K562 (cell line): ENCODE results near the gene USP7. TPM values are rescaled to one million over a fixed set of nuclear protein-coding genes. Genes with fewer than 3 reads are reported as not detected.
A peak's percentile ranks its signal among the peaks of the same experiment; 100 is the strongest.

ENCODE experiments used
- BRD4 ChIP-seq: fragments of 200-600 bp; sonication (generic); IDR thresholded peaks from 2 replicates; pipeline ENCODE4 v1.6.1; 2017; ENCODE audit warnings: inconsistent platforms
- KDM1A ChIP-seq, 2 experiments: fragments of 450-650 bp; IDR thresholded peaks; 2 replicates each; pipeline ENCODE4 v1.6.1; 2016; ENCODE audit warnings: mild to moderate bottlenecking in 2 of 2
- KDM4B ChIP-seq, 2 experiments: fragments of 450-650 bp in 1 of 2; sonication (generic) in 1 of 2; IDR thresholded peaks; 2 replicates each; pipeline ENCODE4 v1.6.1; 2016 to 2017; ENCODE audit warnings: borderline replicate concordance in 2 of 2, antibody characterized with exemption in 1 of 2, low read depth in 1 of 2, mild to moderate bottlenecking in 1 of 2
- PHF21A ChIP-seq: fragments of 450-650 bp; IDR thresholded peaks from 2 replicates; pipeline ENCODE4 v1.6.1; 2017; ENCODE audit warnings: low read depth, borderline replicate concordance
- PRDM10 ChIP-seq: fragments of 450-650 bp; IDR thresholded peaks from 2 replicates; pipeline ENCODE4 v1.6.1; 2018; ENCODE audit not compliant: partially characterized antibody
- RBBP5 ChIP-seq: fragments of 200-600 bp; sonication (generic); IDR thresholded peaks from 2 replicates; pipeline ENCODE4 v1.6.1; 2012; ENCODE audit warnings: borderline replicate concordance, mild to moderate bottlenecking, low read length, control low read depth, inconsistent platforms; ENCODE audit not compliant: insufficient read depth, poor library complexity, severe bottlenecking
- SETDB1 ChIP-seq: IDR thresholded peaks from one replicate; pipeline ENCODE4 v1.6.1; 2012; ENCODE audit warnings: low read length, control low read depth, inconsistent platforms
- SMARCE1 ChIP-seq: fragments of 450-650 bp; IDR thresholded peaks from 2 replicates; pipeline ENCODE4 v1.7.1; 2016; ENCODE audit warnings: mild to moderate bottlenecking
- polyA plus RNA-seq, 8 experiments: library from polyadenylated mRNA; depleted of rRNA in 4 of 8; stranded (reverse) in 5 of 8; unstranded in 3 of 8; fragments of >200 nt; fragmentation: Nextera tagmentation in 2 of 8; fragmentation: Illumina TruSeq in 1 of 8; extraction: Ambion mirVana in 2 of 8; extraction: Trizol in 1 of 8; gene quantifications; 2 replicates each; pipeline versions ENCODE4 v1.2.1 to v1.2.3, GENCODE V29; 2011 to 2014; ENCODE audit warnings: inconsistent platforms in 1 of 8, missing spikeins in 1 of 8
- total RNA-seq, 7 experiments: library from RNA; depleted of rRNA in 6 of 7; stranded (reverse); fragments of >200 nt in 6 of 7; fragmentation: Illumina TruSeq in 2 of 7; extraction: Trizol in 2 of 7; gene quantifications; 2 replicates each; pipeline versions ENCODE4 v1.2.1 to v1.2.3, GENCODE V29; 2011 to 2021; ENCODE audit warnings: low replicate concordance in 1 of 7
- TF ChIP-seq, protein P1 (sequence below): sonication (generic); formaldehyde crosslinking; IDR thresholded peaks from 2 replicates; pipeline ENCODE4 v1.8.0; 2023; ENCODE audit warnings: mild to moderate bottlenecking, missing genetic modification reagents
- TF ChIP-seq, protein P2 (sequence below), 3 experiments: fragments of 200-800 bp in 1 of 3; sonication (Bioruptor generic) in 1 of 3; sonication (generic) in 1 of 3; formaldehyde crosslinking in 1 of 3; IDR thresholded peaks; 2 replicates each; pipeline versions ENCODE4 v1.6.1 to v1.8.0; 2016 to 2022; ENCODE audit warnings: mild to moderate bottlenecking in 2 of 3, missing compliant biosample characterization in 2 of 3, missing genetic modification characterization in 2 of 3, missing genetic modification reagents in 1 of 3

USP7 gene
- total and polyA plus RNA-seq, 9 of the 15 experiments (the other 6 are each of a cell fraction or from before 2014, with no cell fraction given), result 17.1 to 145 (median 57.9) TPM

DNA sequence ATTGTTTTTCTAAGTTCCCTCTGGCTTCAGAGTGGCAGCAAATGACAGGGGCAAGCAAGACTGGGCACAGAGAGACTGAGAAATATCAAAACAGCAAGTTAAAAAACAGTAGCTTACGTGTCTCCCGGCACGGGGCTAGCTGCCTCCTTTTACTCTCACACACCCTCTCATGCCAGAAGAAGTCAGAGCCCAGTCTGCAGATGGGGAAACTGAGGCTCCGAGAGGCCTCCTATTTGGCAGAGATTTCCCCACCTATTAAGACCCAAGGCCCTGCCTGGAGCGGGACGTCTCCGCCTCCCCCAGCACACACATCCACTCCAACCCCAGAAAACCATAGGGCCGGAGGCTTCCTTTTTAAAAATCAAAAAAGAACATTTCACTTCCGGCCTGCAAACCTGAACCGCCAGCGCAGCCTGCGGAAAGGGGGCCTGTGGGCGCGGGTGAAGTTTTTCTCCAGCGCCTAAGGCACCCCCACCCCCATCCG is 95.7 kb downstream of the USP7 start (continued):
- TF ChIP-seq, protein P1, sequence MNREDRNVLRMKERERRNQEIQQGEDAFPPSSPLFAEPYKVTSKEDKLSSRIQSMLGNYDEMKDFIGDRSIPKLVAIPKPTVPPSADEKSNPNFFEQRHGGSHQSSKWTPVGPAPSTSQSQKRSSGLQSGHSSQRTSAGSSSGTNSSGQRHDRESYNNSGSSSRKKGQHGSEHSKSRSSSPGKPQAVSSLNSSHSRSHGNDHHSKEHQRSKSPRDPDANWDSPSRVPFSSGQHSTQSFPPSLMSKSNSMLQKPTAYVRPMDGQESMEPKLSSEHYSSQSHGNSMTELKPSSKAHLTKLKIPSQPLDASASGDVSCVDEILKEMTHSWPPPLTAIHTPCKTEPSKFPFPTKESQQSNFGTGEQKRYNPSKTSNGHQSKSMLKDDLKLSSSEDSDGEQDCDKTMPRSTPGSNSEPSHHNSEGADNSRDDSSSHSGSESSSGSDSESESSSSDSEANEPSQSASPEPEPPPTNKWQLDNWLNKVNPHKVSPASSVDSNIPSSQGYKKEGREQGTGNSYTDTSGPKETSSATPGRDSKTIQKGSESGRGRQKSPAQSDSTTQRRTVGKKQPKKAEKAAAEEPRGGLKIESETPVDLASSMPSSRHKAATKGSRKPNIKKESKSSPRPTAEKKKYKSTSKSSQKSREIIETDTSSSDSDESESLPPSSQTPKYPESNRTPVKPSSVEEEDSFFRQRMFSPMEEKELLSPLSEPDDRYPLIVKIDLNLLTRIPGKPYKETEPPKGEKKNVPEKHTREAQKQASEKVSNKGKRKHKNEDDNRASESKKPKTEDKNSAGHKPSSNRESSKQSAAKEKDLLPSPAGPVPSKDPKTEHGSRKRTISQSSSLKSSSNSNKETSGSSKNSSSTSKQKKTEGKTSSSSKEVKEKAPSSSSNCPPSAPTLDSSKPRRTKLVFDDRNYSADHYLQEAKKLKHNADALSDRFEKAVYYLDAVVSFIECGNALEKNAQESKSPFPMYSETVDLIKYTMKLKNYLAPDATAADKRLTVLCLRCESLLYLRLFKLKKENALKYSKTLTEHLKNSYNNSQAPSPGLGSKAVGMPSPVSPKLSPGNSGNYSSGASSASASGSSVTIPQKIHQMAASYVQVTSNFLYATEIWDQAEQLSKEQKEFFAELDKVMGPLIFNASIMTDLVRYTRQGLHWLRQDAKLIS, result 0 out of 2 replicates have a peak, but pooled peaks have one; percentile 16
- TF ChIP-seq PHF21A (peak; percentile 87; the same call in 1 of the 2 replicates), SETDB1 (no peak), KDM1A (IDR thresholded peaks at IDR 0.05) (peak in 1 of 2 experiments; percentile 43; a peak in 1 of 4 replicates), PRDM10 (peak; percentile 32), KDM4B (IDR thresholded peaks at IDR 0.05; ENCODE audit: borderline replicate concordance in 2 of 2, low read depth in 1 of 2) (0 out of 4 replicates have a peak, but pooled peaks of 1 of the 2 experiments have one; percentile 22), BRD4 (0 out of 2 replicates have a peak, but pooled peaks have one; percentile 9), SMARCE1 (0 out of 2 replicates have a peak, but pooled peaks have one; percentile 46), RBBP5 (peak; percentile 32)
- TF ChIP-seq, protein P2, sequence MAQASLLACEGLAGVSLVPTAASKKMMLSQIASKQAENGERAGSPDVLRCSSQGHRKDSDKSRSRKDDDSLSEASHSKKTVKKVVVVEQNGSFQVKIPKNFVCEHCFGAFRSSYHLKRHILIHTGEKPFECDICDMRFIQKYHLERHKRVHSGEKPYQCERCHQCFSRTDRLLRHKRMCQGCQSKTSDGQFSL (CRISPR knock-in tag; IDR thresholded peaks at IDR 0.05), result no peak
- TF ChIP-seq, protein P2 (tag; IDR thresholded peaks at IDR 0.05), result peak in 1 of 2 experiments; percentile 72; a peak in 1 of 4 replicates
